Endothelial cell of umbilical vein (primary cell): ENCODE measurements around the gene C11orf65. TPM values are rescaled to one million over a fixed set of nuclear protein-coding genes. Genes with fewer than 3 reads are reported as not detected.

Experiments used
- BruUV-seq: library from RNA; stranded (reverse); fragments of 400-500 nt; replicated peaks from 2 replicates; lab custom pipeline; 2021; lab: Mats Ljungman, UMichigan
- CTCF ChIA-PET: fragments of 300-600, 350-600 bp; sonication (Branson Sonifier 250); formaldehyde crosslinking; loops from one replicate; lab custom pipeline; 2021; ENCODE audit warnings: antibody characterized with exemption, inconsistent platforms; lab: Charles Lee
- POLR2A ChIA-PET: fragments of 300-600, 350-600 bp; sonication (Branson Sonifier 250); formaldehyde crosslinking; loops from one replicate; lab custom pipeline; 2021; ENCODE audit warnings: antibody characterized with exemption, inconsistent platforms; lab: Charles Lee
- DNase-seq: peaks from one replicate; pipeline ENCODE4 v3.0.0-alpha.2; 2011; ENCODE audit warnings: low read depth, low spot score
- FAIRE-seq: peaks from 2 replicates; lab custom pipeline; 2011; peaks lifted over from hg19 to GRCh38; lab: Jason Lieb, UNC
- H2AFZ ChIP-seq: 2 replicates; pipeline ENCODE4 v1.6.0; 2012; ENCODE audit warnings: low read depth, low read length, control low read depth, inconsistent platforms
- H3K27ac ChIP-seq: 2 replicates; pipeline ENCODE4 v1.5.1; 2011; ENCODE audit warnings: low read depth, mild to moderate bottlenecking, control low read depth, low read length, moderate library complexity; ENCODE audit not compliant: insufficient read depth
- H3K27me3 ChIP-seq, 2 experiments: 2 replicates each; pipeline versions ENCODE4 v1.6.0 to v1.6.1; 2011; ENCODE audit warnings: low read length in 2 of 2, mixed read lengths in 1 of 2; ENCODE audit not compliant: control insufficient read depth in 2 of 2, insufficient read depth in 2 of 2
- H3K36me3 ChIP-seq, 2 experiments: 2 replicates in 1 of 2; 3 replicates in 1 of 2; pipeline ENCODE4 v1.5.1; 2011; ENCODE audit warnings: low read length in 2 of 2, mild to moderate bottlenecking in 1 of 2, moderate library complexity in 1 of 2; ENCODE audit not compliant: control insufficient read depth in 2 of 2, insufficient read depth in 2 of 2; ENCODE audit errors: extremely low read depth in 1 of 2
- H3K4me1 ChIP-seq: 3 replicates; pipeline ENCODE4 v1.5.1; 2011; ENCODE audit warnings: mild to moderate bottlenecking, low read length; ENCODE audit not compliant: control insufficient read depth, insufficient read depth; ENCODE audit errors: extremely low read depth
- H3K4me2 ChIP-seq: 2 replicates; pipeline ENCODE4 v1.6.1; 2011; ENCODE audit warnings: low read length, control low read depth, mixed read lengths; ENCODE audit not compliant: insufficient read depth
- H3K4me3 ChIP-seq, 3 experiments: fragments of 200-600 bp in 1 of 3; sonication (generic), shearing (Covaris generic) in 1 of 3; replicated peaks in 1 of 3; 2 replicates each; pipeline ENCODE4 v1.5.1; 2011 to 2016; ENCODE audit warnings: control low read depth in 3 of 3, low read length in 3 of 3, mild to moderate bottlenecking in 2 of 3, inconsistent platforms in 1 of 3, low read depth in 1 of 3, moderate library complexity in 1 of 3; ENCODE audit not compliant: insufficient read depth in 1 of 3
- H3K79me2 ChIP-seq: 2 replicates; pipeline ENCODE4 v1.6.0; 2012; ENCODE audit warnings: low read length, inconsistent platforms; ENCODE audit not compliant: control insufficient read depth, insufficient read depth
- H3K9ac ChIP-seq: replicated peaks from 2 replicates; pipeline ENCODE3; 2011; ENCODE audit warnings: low read length, control low read depth; ENCODE audit not compliant: insufficient read depth; ENCODE audit errors: extremely low read depth
- H3K9me1 ChIP-seq: replicated peaks from 3 replicates; pipeline ENCODE4 v1.6.0; 2011; ENCODE audit warnings: mild to moderate bottlenecking, low read length; ENCODE audit not compliant: control insufficient read depth, insufficient read depth; ENCODE audit errors: extremely low read depth
- H3K9me3 ChIP-seq: replicated peaks from 2 replicates; pipeline ENCODE4 v1.5.1; 2012; ENCODE audit warnings: low read length, inconsistent platforms; ENCODE audit not compliant: control insufficient read depth, insufficient read depth
- H4K20me1 ChIP-seq: replicated peaks from 2 replicates; pipeline ENCODE3; 2011; ENCODE audit warnings: mild to moderate bottlenecking, low read length; ENCODE audit not compliant: control insufficient read depth, insufficient read depth; ENCODE audit errors: extremely low read depth
- CTCF ChIP-seq, 2 donors: IDR thresholded peaks; 1 replicate in 1 of 2; 2 replicates in 1 of 2; pipeline ENCODE4 v1.5.1; 2011; ENCODE audit warnings: low read length in 2 of 2, mild to moderate bottlenecking in 2 of 2, moderate library complexity in 2 of 2, control low read depth in 1 of 2, inconsistent platforms in 1 of 2, low read depth in 1 of 2; ENCODE audit not compliant: insufficient read depth in 1 of 2; ENCODE audit errors: extremely low read depth in 1 of 2
- FOS ChIP-seq: IDR thresholded peaks from 2 replicates; pipeline ENCODE4 v1.6.1; 2011; ENCODE audit warnings: mild to moderate bottlenecking, low read length, moderate library complexity, borderline replicate concordance; ENCODE audit not compliant: insufficient read depth
- GATA2 ChIP-seq: IDR thresholded peaks from 2 replicates; pipeline ENCODE4 v1.7.0; 2011; ENCODE audit warnings: low read depth, mild to moderate bottlenecking, moderate library complexity, mixed read lengths, low read length; ENCODE audit not compliant: insufficient read length, insufficient read depth
- JUN ChIP-seq: IDR thresholded peaks from 2 replicates; pipeline ENCODE4 v1.6.1; 2011; ENCODE audit warnings: borderline replicate concordance, low read depth; ENCODE audit not compliant: insufficient read length, insufficient read depth
- MYC ChIP-seq: IDR thresholded peaks from one replicate; pipeline ENCODE4 v1.6.1; 2011; ENCODE audit warnings: mild to moderate bottlenecking, low read depth, low read length
- POLR2A ChIP-seq: IDR thresholded peaks from 2 replicates; pipeline ENCODE4 v1.6.1; 2012; ENCODE audit warnings: low read depth, mild to moderate bottlenecking, control low read depth, low read length
- POLR2AphosphoS5 ChIP-seq: IDR thresholded peaks from 2 replicates; pipeline ENCODE4 v1.6.1; 2012; ENCODE audit warnings: low read depth, mild to moderate bottlenecking, control low read depth, low read length, moderate library complexity; ENCODE audit not compliant: insufficient read depth
- dilution Hi-C: fragments of 300-500 bp; cut with MboI; formaldehyde crosslinking; loops from one replicate; pipeline ENCODE4 v1.15.0; 2019; ENCODE audit warnings: low sequenced_read_pairs; ENCODE audit not compliant: extremely low pct_ligation_motif_present
- intact Hi-C: fragments of 100-400 bp; cut with micrococcal nuclease; formaldehyde crosslinking; loops from one replicate; pipeline ENCODE4 v1.10.0; 2022
- polyA plus RNA-seq, 4 experiments: library from polyadenylated mRNA; depleted of rRNA in 3 of 4; stranded (reverse) in 3 of 4; unstranded in 1 of 4; fragments of >200 nt; gene quantifications; 2 replicates each; pipeline versions ENCODE4 v1.2.1 to v1.2.3, GENCODE V29; 2011 to 2012; ENCODE audit warnings: missing spikeins in 1 of 4
- total RNA-seq: library from RNA; stranded (reverse); gene quantifications from 2 replicates; pipeline ENCODE4 v1.2.3, GENCODE V29; 2021

C11orf65 gene
- total and polyA plus RNA-seq, 2 donors (not counting 3 experiments of a cell fraction or from before 2014, with no cell fraction given), result not detected

- ChIA-PET POLR2A (interaction anchor here (0.6 kb wide), 1 partner anchor 32 kb away, joined by 3 read pairs; no protein-coding TSS in a partner anchor), CTCF (no interaction called here)
- Histone ChIP-seq H3K4me1 (peaks cover 10% of the 10 kb centered on the region), H3K27me3 (no peaks in the 10 kb centered on the region), H3K36me3 (no peaks in the 10 kb centered on the region), H3K4me3 (peak within 1 kb of the TSS; percentile 26 to 71 (median 48)), H4K20me1 (no peaks in the 10 kb centered on the region), H3K9ac (peak within 1 kb of the TSS; percentile 89), H3K27ac (peak within 1 kb of the TSS; percentile 81), H3K9me3 (no peaks in the 10 kb centered on the region), H3K4me2 (peak within 1 kb of the TSS; percentile 86), H3K79me2 (peaks cover 13% of the 10 kb centered on the region), H3K9me1 (no peaks in the 10 kb centered on the region), H2AFZ (peak within 1 kb of the TSS; percentile 91)
- no TSS peak for BruUV-seq
- TF ChIP-seq GATA2, result no peak
- TF ChIP-seq POLR2A, result peak; percentile 58
- no peak for TF ChIP-seq FOS
- TF ChIP-seq POLR2AphosphoS5, result peak; percentile 76
- no peak for TF ChIP-seq JUN
- no peak for TF ChIP-seq MYC
- TF ChIP-seq CTCF (IDR thresholded peaks at IDR 0.05; ENCODE audit: extremely low read depth in 1 of 2, insufficient read depth in 1 of 2, low read depth in 1 of 2, low read length in 2 of 2), result peak in 1 of 2 donors; percentile 2
- intact Hi-C loops, result loop anchor here (2.0 to 5.0 kb wide), 4 partner anchors 95 to 376 kb away; partner anchors contain the start of genes ACAT1 and EXPH5
- FAIRE-seq (no peak), DNase-seq (peak; percentile 58)
- dilution Hi-C loops, result no loop called here
Measured at GRCh38 chr11:108498046-108498815, 30.9 kb upstream of the C11orf65 start, which contains the start of gene POGLUT3. POGLUT3 (minus strand) TSS chr11:108498384; CDS start chr11:108498366, 18 bp downstream.
